ENCODE data around the gene FOXO6.

FOXO6 gene

GRCh38 chr1:41427916-41428737 lies 66.9 kb downstream of the FOXO6 start:
- Histone ChIP-seq H3K9me3 (ENCODE audit: severe bottlenecking) (no peaks in the 10 kb centered on the region), H3K4me3 (ENCODE audit: severe bottlenecking) (no peak overlapping the region), H3K27ac (ENCODE audit: poor library complexity, severe bottlenecking) (no peak overlapping the region), H3K27me3 (ENCODE audit: insufficient read depth, poor library complexity, severe bottlenecking) (no peaks in the 10 kb centered on the region), H3K4me1 (ENCODE audit: insufficient read depth, poor library complexity, severe bottlenecking) (peaks cover 8% of the 10 kb centered on the region), H3K36me3 (ENCODE audit: low read depth) (no peaks in the 10 kb centered on the region)
- TF ChIP-seq CTCF (IDR thresholded peaks at IDR 0.05; ENCODE audit: poor library complexity, severe bottlenecking) = no peak
- ATAC-seq (ENCODE audit: low read depth) = no peak
- DNase-seq (ENCODE audit: low spot score) = no peak

- H3K36me3 ChIP-seq (ENCODE audit: low read depth) = no peaks in the 10 kb centered on the region
- H3K27me3 ChIP-seq (ENCODE audit: insufficient read depth, poor library complexity, severe bottlenecking) = no peaks in the 10 kb centered on the region
- ATAC-seq (ENCODE audit: low read depth) (no peak), DNase-seq (ENCODE audit: low spot score) (no peak)
- no peak for TF ChIP-seq CTCF (IDR thresholded peaks at IDR 0.05; ENCODE audit: poor library complexity, severe bottlenecking)
- no peak overlapping the region for H3K4me3 ChIP-seq (ENCODE audit: severe bottlenecking)
- no peak overlapping the region for H3K27ac ChIP-seq (ENCODE audit: poor library complexity, severe bottlenecking)
- H3K4me1 ChIP-seq (ENCODE audit: insufficient read depth, poor library complexity, severe bottlenecking) = peaks cover 10% of the 10 kb centered on the region
- no peaks in the 10 kb centered on the region for H3K9me3 ChIP-seq (ENCODE audit: severe bottlenecking)
Observed at GRCh38 chr1:41428738-41429640, 67.8 kb downstream of the FOXO6 start.

GRCh38 chr1:41429641-41430035 lies 68.4 kb downstream of the FOXO6 start:
- no peak overlapping the region for H3K4me3 ChIP-seq (ENCODE audit: severe bottlenecking)
- TF ChIP-seq CTCF (IDR thresholded peaks at IDR 0.05; ENCODE audit: poor library complexity, severe bottlenecking) = no peak
- H3K4me1 ChIP-seq (ENCODE audit: insufficient read depth, poor library complexity, severe bottlenecking) = peaks cover 10% of the 10 kb centered on the region
- no peak overlapping the region for H3K27ac ChIP-seq (ENCODE audit: poor library complexity, severe bottlenecking)
- ATAC-seq (ENCODE audit: low read depth) = no peak
- no peaks in the 10 kb centered on the region for H3K9me3 ChIP-seq (ENCODE audit: severe bottlenecking)
- H3K36me3 ChIP-seq (ENCODE audit: low read depth) = no peaks in the 10 kb centered on the region
- DNase-seq (ENCODE audit: low spot score) = no peak
- H3K27me3 ChIP-seq (ENCODE audit: insufficient read depth, poor library complexity, severe bottlenecking) = no peaks in the 10 kb centered on the region

- no peaks in the 10 kb centered on the region for H3K9me3 ChIP-seq (ENCODE audit: severe bottlenecking)
- H3K4me3 ChIP-seq (ENCODE audit: severe bottlenecking) = no peak overlapping the region
- no peak for TF ChIP-seq CTCF (IDR thresholded peaks at IDR 0.05; ENCODE audit: poor library complexity, severe bottlenecking)
- H3K36me3 ChIP-seq (ENCODE audit: low read depth) = no peaks in the 10 kb centered on the region
- no peaks in the 10 kb centered on the region for H3K27me3 ChIP-seq (ENCODE audit: insufficient read depth, poor library complexity, severe bottlenecking)
- ATAC-seq (ENCODE audit: low read depth) = no peak
- peaks cover 10% of the 10 kb centered on the region for H3K4me1 ChIP-seq (ENCODE audit: insufficient read depth, poor library complexity, severe bottlenecking)
- no peak for DNase-seq (ENCODE audit: low spot score)
- no peak overlapping the region for H3K27ac ChIP-seq (ENCODE audit: poor library complexity, severe bottlenecking)
Observed at GRCh38 chr1:41430069-41430468, 68.8 kb downstream of the FOXO6 start.
